ENCODE measurements around the gene ZC3H7A. TPM values are rescaled to one million over a fixed set of nuclear protein-coding genes. Genes with fewer than 3 reads are reported as not detected.

Gene ZC3H7A
- total RNA-seq, 2 experiments from 2014 or later = 58.9 TPM

GRCh38 chr16:11731222-11731621 lies 65.8 kb downstream of the ZC3H7A start:
- CTCF ChIA-PET = interaction anchor here (1.0 to 3.0 kb wide), 4 partner anchors 10 to 176 kb away, joined by 3 to 12 read pairs (median 6); partner anchors contain the start of gene TXNDC11
- Mint-ChIP-seq H3K36me3 (ENCODE audit: low read depth) (peaks cover 61% of the 10 kb centered on the region), H3K4me3 (no peak overlapping the region), H3K4me1 (ENCODE audit: low read depth) (peaks cover 23% of the 10 kb centered on the region), H3K27ac (no peak overlapping the region), H3K9me3 (ENCODE audit: insufficient read depth) (no peaks in the 10 kb centered on the region), H3K27me3 (ENCODE audit: low read depth) (no peaks in the 10 kb centered on the region)
- no peak for DNase-seq
- no peak for ATAC-seq
- POLR2A ChIA-PET = interaction anchor here (1.6 kb wide), 1 partner anchor 12 kb away, joined by 6 read pairs; the partner anchor contains the start of gene TXNDC11

GRCh38 chr16:11729787-11730186 lies 67.3 kb downstream of the ZC3H7A start:
- CTCF ChIA-PET = interaction anchor here (1.3 to 1.6 kb wide), 2 partner anchors 12 to 16 kb away, joined by 3 to 6 read pairs; no protein-coding TSS in a partner anchor
- Mint-ChIP-seq H3K27me3 (ENCODE audit: low read depth) (no peaks in the 10 kb centered on the region), H3K9me3 (ENCODE audit: insufficient read depth) (no peaks in the 10 kb centered on the region), H3K4me1 (ENCODE audit: low read depth) (peaks cover 23% of the 10 kb centered on the region), H3K4me3 (no peak overlapping the region), H3K27ac (no peak overlapping the region), H3K36me3 (ENCODE audit: low read depth) (peaks cover 62% of the 10 kb centered on the region)
- no peak for ATAC-seq
- no peak for DNase-seq
- POLR2A ChIA-PET = interaction anchor here (0.5 to 3.0 kb wide), 3 partner anchors 13 to 42 kb away, joined by 3 to 14 read pairs (median 4); partner anchors contain the start of gene TXNDC11

- H3K27me3 Mint-ChIP-seq (ENCODE audit: low read depth) = no peaks in the 10 kb centered on the region
- H3K36me3 Mint-ChIP-seq (ENCODE audit: low read depth) = peaks cover 59% of the 10 kb centered on the region
- DNase-seq (no peak), ATAC-seq (no peak)
- H3K4me1 Mint-ChIP-seq (ENCODE audit: low read depth) = peaks cover 16% of the 10 kb centered on the region
- no peak overlapping the region for H3K4me3 Mint-ChIP-seq
- ChIA-PET POLR2A (interaction anchor here (3.0 kb wide), 1 partner anchor 15 kb away, joined by 14 read pairs; the partner anchor contains the start of gene TXNDC11), CTCF (interaction anchor here (0.7 kb wide), 1 partner anchor 122 kb away, joined by 3 read pairs; no protein-coding TSS in a partner anchor)
- no peaks in the 10 kb centered on the region for H3K9me3 Mint-ChIP-seq (ENCODE audit: insufficient read depth)
- no peak overlapping the region for H3K27ac Mint-ChIP-seq
These were observed 69.1 kb downstream of the ZC3H7A start for GRCh38 chr16:11727796-11728543.

GRCh38 chr16:11726008-11726407 lies 71.0 kb downstream of the ZC3H7A start:
- ATAC-seq (no peak), DNase-seq (no peak)
- peaks cover 20% of the 10 kb centered on the region for H3K4me1 Mint-ChIP-seq (ENCODE audit: low read depth)
- ChIA-PET POLR2A (interaction anchor here (0.9 kb wide), 1 partner anchor 15 kb away, joined by 3 read pairs; no protein-coding TSS in a partner anchor), CTCF (interaction anchor here (1.5 kb wide), 1 partner anchor 10 kb away, joined by 4 read pairs; no protein-coding TSS in a partner anchor)
- H3K27ac Mint-ChIP-seq = no peak overlapping the region
- H3K9me3 Mint-ChIP-seq (ENCODE audit: insufficient read depth) = no peaks in the 10 kb centered on the region
- H3K36me3 Mint-ChIP-seq (ENCODE audit: low read depth) = peaks cover 61% of the 10 kb centered on the region
- no peaks in the 10 kb centered on the region for H3K27me3 Mint-ChIP-seq (ENCODE audit: low read depth)
- H3K4me3 Mint-ChIP-seq = no peak overlapping the region

GRCh38 chr16:11725457-11725856 lies 71.6 kb downstream of the ZC3H7A start:
- no peaks in the 10 kb centered on the region for H3K9me3 Mint-ChIP-seq (ENCODE audit: insufficient read depth)

GRCh38 chr16:11722468-11722808 lies 74.6 kb downstream of the ZC3H7A start:
- DNase-seq = no peak
- POLR2A ChIA-PET = no interaction called here

More at GRCh38 chr16:11725457-11725856, 71.6 kb downstream of the ZC3H7A start:
- Mint-ChIP-seq H3K36me3 (ENCODE audit: low read depth) (peaks cover 63% of the 10 kb centered on the region), H3K4me3 (no peak overlapping the region), H3K4me1 (ENCODE audit: low read depth) (peaks cover 20% of the 10 kb centered on the region), H3K27ac (no peak overlapping the region), H3K27me3 (ENCODE audit: low read depth) (no peaks in the 10 kb centered on the region)
- POLR2A ChIA-PET = interaction anchor here (0.9 kb wide), 1 partner anchor 15 kb away, joined by 3 read pairs; no protein-coding TSS in a partner anchor
- CTCF ChIA-PET = interaction anchor here (1.2 to 1.5 kb wide), 2 partner anchors 10 to 11 kb away, joined by 4 to 7 read pairs; no protein-coding TSS in a partner anchor
- DNase-seq (no peak), ATAC-seq (no peak)

GRCh38 chr16:11721781-11722467 lies 75.1 kb downstream of the ZC3H7A start:
- no peak for ATAC-seq
- Mint-ChIP-seq H3K36me3 (ENCODE audit: low read depth) (peaks cover 41% of the 10 kb centered on the region), H3K4me3 (no peak overlapping the region), H3K4me1 (ENCODE audit: low read depth) (peaks cover 9% of the 10 kb centered on the region), H3K27me3 (ENCODE audit: low read depth) (no peaks in the 10 kb centered on the region), H3K27ac (no peak overlapping the region), H3K9me3 (ENCODE audit: insufficient read depth) (no peaks in the 10 kb centered on the region)
- ChIA-PET CTCF (no interaction called here), POLR2A (no interaction called here)
- DNase-seq = no peak

More at GRCh38 chr16:11722468-11722808, 74.6 kb downstream of the ZC3H7A start:
- Mint-ChIP-seq H3K4me3 (no peak overlapping the region), H3K9me3 (ENCODE audit: insufficient read depth) (no peaks in the 10 kb centered on the region), H3K4me1 (ENCODE audit: low read depth) (peaks cover 9% of the 10 kb centered on the region), H3K36me3 (ENCODE audit: low read depth) (peaks cover 43% of the 10 kb centered on the region), H3K27me3 (ENCODE audit: low read depth) (no peaks in the 10 kb centered on the region), H3K27ac (no peak overlapping the region)
- no peak for ATAC-seq
- CTCF ChIA-PET = interaction anchor here (1.0 kb wide), 1 partner anchor 8 kb away, joined by 3 read pairs; no protein-coding TSS in a partner anchor

- no peak for ATAC-seq
- no peak overlapping the region for H3K27ac Mint-ChIP-seq
These were observed 77.3 kb downstream of the ZC3H7A start for GRCh38 chr16:11719762-11720161.

GRCh38 chr16:11719171-11719570 lies 77.9 kb downstream of the ZC3H7A start:
- Mint-ChIP-seq H3K4me3 (no peak overlapping the region), H3K27me3 (ENCODE audit: low read depth) (no peaks in the 10 kb centered on the region), H3K36me3 (ENCODE audit: low read depth) (peaks cover 44% of the 10 kb centered on the region), H3K27ac (no peak overlapping the region), H3K9me3 (ENCODE audit: insufficient read depth) (no peaks in the 10 kb centered on the region), H3K4me1 (ENCODE audit: low read depth) (peaks cover 13% of the 10 kb centered on the region)
- POLR2A ChIA-PET = no interaction called here
- CTCF ChIA-PET = interaction anchor here (0.9 to 1.9 kb wide), 5 partner anchors 31 to 323 kb away, joined by 3 to 13 read pairs (median 3); no protein-coding TSS in a partner anchor
- ATAC-seq (no peak), DNase-seq (no peak)

More at GRCh38 chr16:11719762-11720161, 77.3 kb downstream of the ZC3H7A start:
- no peak for DNase-seq
- H3K4me3 Mint-ChIP-seq = no peak overlapping the region
- ChIA-PET CTCF (interaction anchor here (1.6 to 1.7 kb wide), 2 partner anchors 76 to 78 kb away, joined by 3 to 6 read pairs; no protein-coding TSS in a partner anchor), POLR2A (no interaction called here)
- H3K36me3 Mint-ChIP-seq (ENCODE audit: low read depth) = peaks cover 43% of the 10 kb centered on the region
- no peaks in the 10 kb centered on the region for H3K9me3 Mint-ChIP-seq (ENCODE audit: insufficient read depth)
- peaks cover 10% of the 10 kb centered on the region for H3K4me1 Mint-ChIP-seq (ENCODE audit: low read depth)
- no peaks in the 10 kb centered on the region for H3K27me3 Mint-ChIP-seq (ENCODE audit: low read depth)

- no peak overlapping the region for H3K27ac Mint-ChIP-seq
- POLR2A ChIA-PET = interaction anchor here (0.8 kb wide), 1 partner anchor 80 kb away, joined by 3 read pairs; no protein-coding TSS in a partner anchor
- H3K27me3 Mint-ChIP-seq (ENCODE audit: low read depth) = no peaks in the 10 kb centered on the region
- no peak overlapping the region for H3K4me3 Mint-ChIP-seq
- H3K9me3 Mint-ChIP-seq (ENCODE audit: insufficient read depth) = no peaks in the 10 kb centered on the region
- no peak for ATAC-seq
- H3K4me1 Mint-ChIP-seq (ENCODE audit: low read depth) = peaks cover 15% of the 10 kb centered on the region
- no peak for DNase-seq
- CTCF ChIA-PET = interaction anchor here (0.6 to 1.9 kb wide), 4 partner anchors 76 to 759 kb away, joined by 3 to 13 read pairs (median 4); no protein-coding TSS in a partner anchor
- H3K36me3 Mint-ChIP-seq (ENCODE audit: low read depth) = peaks cover 39% of the 10 kb centered on the region
These were observed 79.2 kb downstream of the ZC3H7A start for GRCh38 chr16:11717811-11718210.

GRCh38 chr16:11716336-11716735 lies 80.7 kb downstream of the ZC3H7A start:
- ChIA-PET POLR2A (no interaction called here), CTCF (interaction anchor here (1.7 to 3.0 kb wide), 4 partner anchors 9 to 752 kb away, joined by 4 to 11 read pairs (median 6); no protein-coding TSS in a partner anchor)
- Mint-ChIP-seq H3K4me1 (ENCODE audit: low read depth) (peaks cover 11% of the 10 kb centered on the region), H3K4me3 (no peak overlapping the region), H3K9me3 (ENCODE audit: insufficient read depth) (no peaks in the 10 kb centered on the region), H3K27me3 (ENCODE audit: low read depth) (no peaks in the 10 kb centered on the region), H3K27ac (no peak overlapping the region), H3K36me3 (ENCODE audit: low read depth) (peaks cover 31% of the 10 kb centered on the region)
- no peak for ATAC-seq
- DNase-seq = no peak

Measured in activated CD8-positive, alpha-beta T cell treated with anti-CD3 and anti-CD28 coated beads, Interleukin-2, amount 10 ng/mL, durations not matched to agents 7 days and 5 days (primary cell).